A549 (cell line): ENCODE measurements around the gene ALDH1A1.

Experiments used
- EP300 ChIP-seq, 2 experiments: fragments of >200 bp; sonication (Bioruptor Twin); formaldehyde crosslinking; IDR thresholded peaks; 2 replicates in 1 of 2; 3 replicates in 1 of 2; pipeline ENCODE4 v1.6.1; 2016 to 2017
- NR3C1 ChIP-seq: fragments of >200 bp; sonication (Bioruptor Twin); formaldehyde crosslinking; IDR thresholded peaks from 3 replicates; pipeline ENCODE4 v1.6.1; 2017
- POLR2A ChIP-seq: IDR thresholded peaks from 2 replicates; pipeline ENCODE4 v1.6.1; 2012; ENCODE audit warnings: mild to moderate bottlenecking, low read length
- REST ChIP-seq: fragments of 200-600 bp; sonication (generic); IDR thresholded peaks from 2 replicates; pipeline ENCODE4 v1.6.1; 2016; ENCODE audit warnings: antibody characterized with exemption, mild to moderate bottlenecking, moderate library complexity

GRCh38 chr9:72955571-72955970, 2.7 kb upstream of the ALDH1A1 start:
- TF ChIP-seq REST (no peak), POLR2A (no peak), NR3C1 (no peak), EP300 (IDR thresholded peaks at IDR 0.05) (no peak)
